Adipocyte (in vitro differentiated cells): ENCODE results near the gene ARRB2.

ENCODE experiments used
- DNase-seq: peaks from one replicate; pipeline ENCODE4 v3.0.0-alpha.2; 2015; ENCODE audit warnings: low read depth
- H3K27me3 ChIP-seq: replicated peaks from 2 replicates; pipeline ENCODE4 v1.7.0; 2013; ENCODE audit warnings: mild to moderate bottlenecking, low read length, moderate library complexity; ENCODE audit not compliant: control insufficient read depth, insufficient read depth
- H3K36me3 ChIP-seq: 2 replicates; pipeline ENCODE4 v1.7.0; 2013; ENCODE audit warnings: low read length, mild to moderate bottlenecking, moderate library complexity; ENCODE audit not compliant: control insufficient read depth, insufficient read depth, severe bottlenecking
- H3K4me1 ChIP-seq: 2 replicates; pipeline ENCODE4 v1.7.0; 2013; ENCODE audit warnings: mild to moderate bottlenecking, low read length, moderate library complexity; ENCODE audit not compliant: control insufficient read depth, insufficient read depth
- H3K4me3 ChIP-seq: 2 replicates; pipeline ENCODE4 v1.7.0; 2013; ENCODE audit warnings: mild to moderate bottlenecking, low read length, moderate library complexity
- H3K9ac ChIP-seq: 2 replicates; pipeline ENCODE4 v1.7.0; 2013; ENCODE audit warnings: mild to moderate bottlenecking, low read length, moderate library complexity
- H3K9me3 ChIP-seq: 2 replicates; pipeline ENCODE4 v1.7.0; 2013; ENCODE audit warnings: mild to moderate bottlenecking, low read length, moderate library complexity; ENCODE audit not compliant: control insufficient read depth

The ARRB2 gene

DNA sequence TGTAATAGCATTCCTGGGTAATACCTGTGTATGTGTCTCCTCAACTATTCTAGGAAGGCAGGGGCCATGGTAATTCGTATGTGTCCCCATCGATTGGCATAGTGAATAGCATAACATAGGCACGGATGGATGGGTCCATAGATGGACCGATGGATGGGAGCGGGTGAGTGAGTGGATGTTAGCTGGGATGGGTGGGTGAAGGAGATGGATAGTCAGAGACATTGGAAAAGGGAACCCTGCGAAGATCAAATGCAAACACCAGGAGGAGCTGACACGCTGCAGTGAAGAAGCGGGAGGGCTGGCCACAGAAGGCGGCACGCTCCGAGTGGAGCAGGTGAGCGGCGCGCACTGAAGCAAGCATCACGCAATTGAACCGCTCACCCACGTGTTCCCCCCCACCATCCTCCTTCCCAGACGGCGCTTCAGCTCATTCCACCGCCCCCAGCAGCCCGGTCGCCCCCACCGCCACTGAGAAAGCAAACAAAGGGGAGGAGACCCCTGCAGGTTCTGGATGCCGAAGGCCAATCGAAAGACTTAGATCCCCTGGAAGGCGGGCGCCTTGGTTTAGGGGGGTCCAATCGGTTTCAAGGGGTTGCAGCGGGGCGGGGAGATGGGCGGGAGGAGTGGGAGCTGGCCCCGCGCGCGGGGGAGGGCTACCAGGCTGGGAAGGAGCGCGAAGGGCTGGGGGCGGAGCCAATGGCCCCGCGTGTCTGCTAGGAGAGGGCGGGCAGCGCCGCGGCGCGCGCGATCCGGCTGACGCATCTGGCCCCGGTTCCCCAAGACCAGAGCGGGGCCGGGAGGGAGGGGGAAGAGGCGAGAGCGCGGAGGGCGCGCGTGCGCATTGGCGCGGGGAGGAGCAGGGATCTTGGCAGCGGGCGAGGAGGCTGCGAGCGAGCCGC is at the start of gene ARRB2:
TSS of gene ARRB2 (plus strand) at position 839 of the 899 bp plus-strand sequence. CDS start 90 bp downstream, outside the sequence.
- peak within 1 kb of the TSS; percentile 73 for H3K9ac ChIP-seq
- H3K9me3 ChIP-seq, result no peaks in the 10 kb centered on the region
- H3K27me3 ChIP-seq, result no peaks in the 10 kb centered on the region
- no peaks in the 10 kb centered on the region for H3K36me3 ChIP-seq
- peak; percentile 99 for DNase-seq
- peaks cover 6% of the 10 kb centered on the region for H3K4me1 ChIP-seq
- peak within 1 kb of the TSS; percentile 81 for H3K4me3 ChIP-seq

DNA sequence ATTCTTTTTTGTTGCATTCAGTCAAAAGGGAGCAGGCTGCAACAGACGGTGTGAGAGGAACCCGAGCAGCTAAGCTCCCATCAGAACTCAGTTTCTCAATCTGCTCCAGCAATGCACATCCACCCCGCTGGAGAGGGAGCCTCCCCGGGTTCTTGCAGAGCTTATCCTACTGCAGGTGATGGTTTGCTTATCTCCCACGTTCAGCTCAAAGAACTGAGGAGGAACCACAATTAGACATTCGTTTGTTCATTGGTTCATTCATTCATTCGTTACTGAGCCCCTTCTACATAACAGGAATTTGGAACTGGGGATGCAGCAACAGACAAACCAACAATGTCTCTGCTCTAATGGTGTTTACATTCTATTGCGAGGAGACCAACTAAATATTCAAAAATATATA is 46.7 kb upstream of the ARRB2 start:
- H3K9ac ChIP-seq, result no peak overlapping the region
- no peaks in the 10 kb centered on the region for H3K36me3 ChIP-seq
- no peak overlapping the region for H3K4me3 ChIP-seq
- H3K27me3 ChIP-seq, result peaks cover 23% of the 10 kb centered on the region
- H3K4me1 ChIP-seq, result no peaks in the 10 kb centered on the region
- DNase-seq, result no peak
- H3K9me3 ChIP-seq, result no peaks in the 10 kb centered on the region

DNA sequence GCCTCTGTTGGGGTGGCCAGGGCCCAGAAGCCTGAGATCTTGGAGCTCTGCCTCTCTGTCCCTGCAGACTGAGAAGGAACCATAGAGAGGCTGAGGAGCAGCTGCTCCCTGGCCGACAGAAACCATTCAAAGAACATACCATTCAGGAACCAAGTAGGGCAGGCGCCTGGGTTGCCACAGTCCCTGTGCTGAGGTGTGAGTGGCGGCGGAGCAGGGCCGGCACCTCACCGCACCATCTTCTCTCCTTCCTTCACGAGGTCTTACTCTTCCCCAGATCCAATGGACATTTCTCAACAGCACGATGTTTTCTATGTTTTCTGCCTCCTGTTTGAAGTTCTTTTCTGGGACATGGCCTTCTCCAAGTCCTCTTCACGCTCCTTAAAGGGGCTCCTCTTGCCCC is 46.2 kb upstream of the ARRB2 start:
- H3K4me3 ChIP-seq, result no peak overlapping the region
- no peaks in the 10 kb centered on the region for H3K36me3 ChIP-seq
- H3K27me3 ChIP-seq, result peaks cover 23% of the 10 kb centered on the region
- no peak for DNase-seq
- no peaks in the 10 kb centered on the region for H3K4me1 ChIP-seq
- H3K9me3 ChIP-seq, result no peaks in the 10 kb centered on the region
- no peak overlapping the region for H3K9ac ChIP-seq

DNA sequence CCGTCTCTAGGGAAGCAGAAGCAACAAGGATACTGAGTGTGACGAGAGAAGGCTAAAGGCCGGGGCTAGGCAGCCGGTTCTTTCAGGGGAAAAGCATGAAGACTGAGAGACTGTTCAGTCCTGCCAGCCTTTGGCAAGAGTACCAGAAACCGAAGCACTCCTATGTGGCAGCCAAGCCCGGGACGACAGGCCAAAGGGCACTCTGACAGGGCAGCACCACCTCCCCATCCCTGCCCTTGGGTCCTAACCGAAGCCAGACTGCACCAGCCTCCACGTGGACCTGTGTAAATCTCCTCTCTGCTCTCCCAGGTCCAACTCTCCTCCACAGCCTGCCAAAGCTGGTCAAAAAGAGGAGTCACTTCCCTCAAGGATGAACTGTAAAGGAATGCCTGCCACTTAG is 45.4 kb upstream of the ARRB2 start:
- DNase-seq, result no peak
- Histone ChIP-seq H3K9me3 (no peaks in the 10 kb centered on the region), H3K4me1 (no peaks in the 10 kb centered on the region), H3K36me3 (no peaks in the 10 kb centered on the region), H3K9ac (no peak overlapping the region), H3K4me3 (no peak overlapping the region), H3K27me3 (peaks cover 23% of the 10 kb centered on the region)

DNA sequence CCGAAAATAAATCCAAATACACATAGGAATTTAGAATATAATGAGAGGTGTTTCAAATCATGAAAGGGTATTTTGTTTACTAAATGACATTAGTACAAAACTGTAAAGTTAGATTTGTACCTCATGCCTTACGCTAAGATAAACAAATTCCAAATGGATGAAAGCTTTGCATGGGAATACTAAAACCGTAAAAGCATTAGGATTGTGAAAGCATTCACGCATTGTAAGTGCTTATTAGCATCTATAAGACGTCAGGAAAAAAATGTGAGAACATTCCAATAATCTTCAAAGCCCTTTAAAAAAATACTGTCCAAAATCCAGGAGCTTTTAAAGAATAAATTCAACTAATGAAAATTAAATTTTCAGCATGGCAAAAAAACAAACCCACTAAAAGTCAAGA is 44.1 kb upstream of the ARRB2 start:
- no peaks in the 10 kb centered on the region for H3K4me1 ChIP-seq
- peaks cover 23% of the 10 kb centered on the region for H3K27me3 ChIP-seq
- no peak for DNase-seq
- H3K36me3 ChIP-seq, result peaks cover 7% of the 10 kb centered on the region
- no peak overlapping the region for H3K9ac ChIP-seq
- no peak overlapping the region for H3K4me3 ChIP-seq
- H3K9me3 ChIP-seq, result no peaks in the 10 kb centered on the region

DNA sequence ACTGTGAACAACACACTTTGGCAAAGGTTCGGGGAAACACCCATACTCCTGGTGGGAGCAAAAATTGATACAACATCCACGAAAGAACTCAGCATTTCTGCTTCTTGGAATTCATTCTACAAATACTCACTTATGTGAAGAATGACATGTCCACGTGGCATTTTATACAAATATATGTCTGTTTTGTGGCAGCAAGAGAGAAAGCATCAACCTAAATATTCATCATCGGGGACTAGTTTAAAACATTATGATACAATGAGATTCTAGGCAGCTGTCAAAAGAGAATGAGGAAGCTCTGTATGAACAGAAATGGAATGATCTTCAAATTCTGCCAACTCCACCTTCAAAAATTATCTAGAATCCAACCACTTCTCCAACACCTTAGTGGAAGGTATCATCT is 43.3 kb upstream of the ARRB2 start:
- H3K9me3 ChIP-seq, result no peaks in the 10 kb centered on the region
- H3K4me1 ChIP-seq, result no peaks in the 10 kb centered on the region
- peaks cover 16% of the 10 kb centered on the region for H3K36me3 ChIP-seq
- H3K4me3 ChIP-seq, result no peak overlapping the region
- no peak for DNase-seq
- no peak overlapping the region for H3K9ac ChIP-seq
- H3K27me3 ChIP-seq, result peaks cover 23% of the 10 kb centered on the region

DNA sequence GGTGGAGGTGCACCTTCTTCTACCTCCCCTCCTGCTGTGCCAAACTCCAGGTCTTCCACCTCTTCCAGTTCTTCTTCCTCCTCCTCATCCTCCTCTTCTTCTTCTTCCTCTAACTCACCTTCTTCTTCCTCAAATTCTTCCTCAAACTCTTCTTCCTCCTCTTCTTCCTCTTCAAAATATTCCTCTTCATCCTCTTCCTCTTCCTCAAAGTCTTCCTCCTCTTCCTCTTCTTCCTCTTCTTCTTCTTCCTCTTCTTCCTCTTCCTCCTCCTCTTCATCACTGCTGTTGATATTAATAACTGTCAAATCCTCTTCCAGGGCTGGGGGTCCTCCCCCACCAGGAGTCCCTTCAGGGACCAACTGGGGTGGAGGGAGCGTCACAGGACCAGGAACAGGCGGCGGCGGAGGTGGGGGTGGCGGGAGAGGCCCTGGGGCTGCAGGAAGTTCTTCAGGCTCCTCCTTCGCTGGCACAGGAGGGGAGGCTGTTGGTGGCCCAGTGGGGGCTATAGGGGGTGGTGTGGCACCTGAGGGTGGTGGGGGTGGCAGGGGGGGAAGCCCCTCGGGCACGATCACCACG is 38.3 kb upstream of the ARRB2 start:
- H3K4me3 ChIP-seq, result no peak overlapping the region
- H3K27me3 ChIP-seq, result no peaks in the 10 kb centered on the region
- peaks cover 56% of the 10 kb centered on the region for H3K36me3 ChIP-seq
- H3K4me1 ChIP-seq, result no peaks in the 10 kb centered on the region
- H3K9me3 ChIP-seq, result no peaks in the 10 kb centered on the region
- H3K9ac ChIP-seq, result no peak overlapping the region
- DNase-seq, result no peak

DNA sequence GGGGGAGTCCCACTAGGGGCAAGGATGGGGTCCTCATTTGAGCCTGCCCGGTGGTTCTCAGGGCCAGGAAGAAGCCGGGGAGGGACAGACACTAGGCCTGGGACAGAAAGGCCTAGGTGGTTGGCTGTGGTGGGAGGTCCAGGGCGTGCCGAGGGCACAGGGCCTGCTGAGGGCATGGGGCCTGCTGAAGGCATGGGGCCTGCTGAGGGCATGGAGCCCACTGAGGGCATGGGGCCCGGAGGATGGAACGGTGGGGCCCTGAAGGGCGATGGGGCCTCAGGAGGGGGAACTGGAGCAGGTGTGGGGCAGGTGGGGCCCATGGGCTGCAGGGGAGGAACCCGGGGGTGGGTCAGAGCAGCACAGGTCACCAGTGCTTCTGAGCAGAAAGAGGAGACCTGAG is 37.7 kb upstream of the ARRB2 start:
- H3K4me1 ChIP-seq, result no peaks in the 10 kb centered on the region
- peaks cover 61% of the 10 kb centered on the region for H3K36me3 ChIP-seq
- no peaks in the 10 kb centered on the region for H3K9me3 ChIP-seq
- no peak overlapping the region for H3K4me3 ChIP-seq
- DNase-seq, result no peak
- H3K27me3 ChIP-seq, result no peaks in the 10 kb centered on the region
- H3K9ac ChIP-seq, result no peak overlapping the region

DNA sequence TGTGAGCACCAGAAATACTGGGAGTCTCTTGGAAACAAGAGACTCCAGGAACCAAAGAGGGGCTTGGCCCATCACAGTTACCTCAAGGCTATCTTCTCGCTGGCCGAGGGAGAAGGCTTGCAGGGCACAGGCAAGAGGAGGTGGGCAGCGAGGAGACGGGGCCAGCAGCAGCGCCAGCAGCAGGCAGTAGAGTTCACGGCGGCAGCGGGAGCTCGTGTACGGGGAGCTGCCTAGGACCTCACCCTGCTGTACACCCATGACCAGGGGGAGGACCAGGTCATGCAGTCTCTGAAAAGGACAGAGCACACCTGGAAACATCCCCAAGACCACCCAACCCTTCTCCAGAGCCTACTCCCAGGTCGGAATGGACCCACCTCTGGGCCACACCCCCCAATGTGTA is 37.3 kb upstream of the ARRB2 start:
- Histone ChIP-seq H3K36me3 (peaks cover 61% of the 10 kb centered on the region), H3K4me1 (no peaks in the 10 kb centered on the region), H3K9ac (no peak overlapping the region), H3K27me3 (no peaks in the 10 kb centered on the region), H3K4me3 (no peak overlapping the region), H3K9me3 (no peaks in the 10 kb centered on the region)
- no peak for DNase-seq

DNA sequence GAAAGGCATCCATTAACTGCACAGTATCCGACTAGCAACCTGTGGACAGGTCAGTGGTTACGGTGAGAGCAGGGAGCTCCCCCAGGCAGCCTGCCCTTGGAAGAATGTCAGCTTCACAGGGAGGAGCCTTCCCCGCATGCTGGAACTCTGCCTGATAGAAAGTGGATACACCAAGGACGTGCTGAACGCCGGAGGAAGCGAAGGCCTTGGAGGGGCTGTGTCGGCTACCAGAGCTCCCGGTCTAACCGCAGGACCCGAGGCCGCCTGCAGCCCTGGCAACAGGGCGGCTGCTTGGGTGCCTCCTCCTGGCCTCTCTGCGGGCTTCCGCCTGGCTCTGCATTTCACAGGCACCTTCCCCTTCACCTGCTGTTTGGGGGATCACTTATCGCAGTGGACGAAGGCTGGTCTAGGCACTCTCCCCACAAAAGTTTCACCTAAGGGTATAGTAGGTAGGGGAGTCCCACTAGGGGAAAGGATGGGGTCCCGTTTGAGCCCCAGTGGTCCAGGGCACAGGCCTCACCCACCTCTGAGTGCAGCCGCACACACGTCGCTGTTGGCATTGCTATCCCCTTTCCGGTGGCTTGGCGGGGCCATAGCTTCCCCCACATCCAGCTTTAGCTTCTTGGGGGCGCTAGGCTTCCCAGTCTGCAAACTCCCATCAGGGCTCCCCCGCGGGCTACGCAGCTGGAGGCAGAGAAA is 36.3 kb upstream of the ARRB2 start:
- Histone ChIP-seq H3K36me3 (peaks cover 61% of the 10 kb centered on the region), H3K9me3 (no peaks in the 10 kb centered on the region), H3K9ac (no peak overlapping the region), H3K4me3 (no peak overlapping the region), H3K27me3 (no peaks in the 10 kb centered on the region), H3K4me1 (peaks cover 9% of the 10 kb centered on the region)
- DNase-seq, result no peak

DNA sequence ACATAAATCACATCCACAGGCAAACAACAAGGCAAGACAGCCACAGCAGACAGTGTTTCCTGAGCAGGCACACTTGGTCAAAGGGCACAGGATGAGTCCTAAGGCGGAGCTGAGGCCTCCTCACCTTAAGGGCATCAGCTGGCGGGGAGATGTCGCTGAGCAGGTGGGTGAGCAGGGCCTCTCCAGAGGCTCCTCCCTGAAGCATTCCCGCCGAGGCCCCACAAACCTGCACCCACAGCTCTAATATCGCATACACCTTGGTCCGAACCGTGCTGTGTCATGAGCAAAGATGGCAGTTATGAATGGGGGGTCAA is 35.8 kb upstream of the ARRB2 start:
- DNase-seq, result no peak
- no peak overlapping the region for H3K9ac ChIP-seq
- H3K4me3 ChIP-seq, result no peak overlapping the region
- no peaks in the 10 kb centered on the region for H3K9me3 ChIP-seq
- H3K36me3 ChIP-seq, result peaks cover 61% of the 10 kb centered on the region
- no peaks in the 10 kb centered on the region for H3K27me3 ChIP-seq
- peaks cover 14% of the 10 kb centered on the region for H3K4me1 ChIP-seq
